K562 (cell line): ENCODE data around the gene ABAT. TPM values are rescaled to one million over a fixed set of nuclear protein-coding genes. Genes with fewer than 3 reads are reported as not detected.

Experiments
- ATAC-seq: fragments of 200-7000 bp; cut with Tn5 transposase; 3 replicates; pipeline ENCODE4 v1.9.1; 2020; ENCODE audit warnings: moderate library complexity
- BruUV-seq: library from RNA; stranded (reverse); fragments of 400-500 nt; replicated peaks from 2 replicates; lab custom pipeline; 2021; lab: Mats Ljungman, UMichigan
- CTCF ChIA-PET: fragments of 300-600 bp; formaldehyde crosslinking; extraction: SDS; loops from one replicate; lab custom pipeline; 2021; ENCODE audit warnings: low intra/inter-chr PET ratio; lab: Yijun Ruan, JAX
- POLR2A ChIA-PET: fragments of 300-600, 350-650 bp; sonication (Branson Sonifier 250); formaldehyde crosslinking; extraction: SDS; loops from one replicate; lab custom pipeline; 2021; ENCODE audit warnings: antibody characterized with exemption, inconsistent platforms; lab: Yijun Ruan, JAX
- DNase-seq, 4 experiments: peaks; one replicate each; pipeline versions ENCODE4 v3.0.0 to v3.0.0-alpha.2; 2011 to 2018; ENCODE audit warnings: low spot score in 3 of 4, mixed read lengths in 3 of 4; ENCODE audit errors: extremely low read depth in 1 of 4
- FAIRE-seq: peaks from 2 replicates; lab custom pipeline; 2011; peaks lifted over from hg19 to GRCh38; lab: Jason Lieb, UNC
- H2AFZ ChIP-seq: 2 replicates; pipeline ENCODE4 v1.6.0; 2011; ENCODE audit warnings: low read depth, low read length, control low read depth, inconsistent platforms
- H3K27ac ChIP-seq: fragments of 200-600 bp; 3 replicates; pipeline ENCODE4 v1.8.0; 2011; ENCODE audit warnings: low read depth, mild to moderate bottlenecking, control low read depth, inconsistent platforms, low read length, moderate library complexity, mixed read lengths; ENCODE audit errors: extremely low read depth
- H3K27me3 ChIP-seq, 2 experiments: fragments of 300-600 bp in 1 of 2; 2 replicates in 1 of 2; 3 replicates in 1 of 2; pipeline versions ENCODE4 v1.6.0 to v1.8.0; 2011; ENCODE audit warnings: inconsistent platforms in 2 of 2, low read length in 2 of 2, mild to moderate bottlenecking in 1 of 2, mixed read lengths in 1 of 2, moderate library complexity in 1 of 2; ENCODE audit not compliant: control insufficient read depth in 2 of 2, insufficient read depth in 2 of 2
- H3K36me3 ChIP-seq: fragments of 300-600 bp; 3 replicates; pipeline ENCODE4 v1.8.0; 2011; ENCODE audit warnings: mild to moderate bottlenecking, low read length, inconsistent platforms; ENCODE audit not compliant: control insufficient read depth, insufficient read depth
- H3K4me1 ChIP-seq, 2 experiments: fragments of 200-600 bp in 1 of 2; replicated peaks in 1 of 2; 2 replicates in 1 of 2; 3 replicates in 1 of 2; pipeline versions ENCODE4 v1.5.1 to v1.8.0; 2011; ENCODE audit warnings: inconsistent platforms in 2 of 2, low read length in 2 of 2, mild to moderate bottlenecking in 1 of 2, mixed read lengths in 1 of 2, moderate library complexity in 1 of 2; ENCODE audit not compliant: control insufficient read depth in 2 of 2, insufficient read depth in 2 of 2
- H3K4me2 ChIP-seq: 2 replicates; pipeline ENCODE4 v1.6.1; 2011; ENCODE audit warnings: low read length, control low read depth, inconsistent platforms, mixed read lengths; ENCODE audit not compliant: insufficient read depth
- H3K4me3 ChIP-seq: fragments of 200-600 bp; sonication (generic), shearing (Covaris generic); 2 replicates; pipeline ENCODE4 v1.5.1; 2016; ENCODE audit warnings: control low read depth, inconsistent platforms
- H3K79me2 ChIP-seq: fragments of 200-600 bp; 3 replicates; pipeline ENCODE4 v1.8.0; 2011; ENCODE audit warnings: low read length, inconsistent platforms; ENCODE audit not compliant: control insufficient read depth, insufficient read depth
- H3K9ac ChIP-seq, 2 experiments: 2 replicates each; pipeline versions ENCODE4 v1.6.0 to v1.6.1; 2011; ENCODE audit warnings: low read depth in 2 of 2, low read length in 2 of 2, control low read depth in 1 of 2, inconsistent platforms in 1 of 2, mild to moderate bottlenecking in 1 of 2, mixed read lengths in 1 of 2; ENCODE audit not compliant: insufficient read depth in 1 of 2
- H3K9me1 ChIP-seq: one replicate; pipeline ENCODE4 v1.6.0; 2011; ENCODE audit warnings: inconsistent platforms, mild to moderate bottlenecking, low read length, moderate library complexity; ENCODE audit not compliant: control insufficient read depth, insufficient read depth
- H3K9me3 ChIP-seq: replicated peaks from 2 replicates; pipeline ENCODE4 v1.5.1; 2011; ENCODE audit warnings: low read depth, low read length, inconsistent platforms; ENCODE audit not compliant: control insufficient read depth, insufficient read depth
- H4K20me1 ChIP-seq: replicated peaks from 2 replicates; pipeline ENCODE4 v1.6.1; 2011; ENCODE audit warnings: low read length, inconsistent platforms, mixed read lengths; ENCODE audit not compliant: control insufficient read depth, insufficient read depth
- CLOCK ChIP-seq: fragments of 250-450 bp; sonication (Bioruptor Pico); IDR thresholded peaks from 2 replicates; pipeline ENCODE4 v1.4.0; 2020; ENCODE audit warnings: mild to moderate bottlenecking, moderate library complexity, borderline replicate concordance
- GATAD2B ChIP-seq: fragments of 450-650 bp; IDR thresholded peaks from 2 replicates; pipeline ENCODE4 v1.6.1; 2017; ENCODE audit warnings: mild to moderate bottlenecking, borderline replicate concordance
- RBFOX2 ChIP-seq: fragments of 200-400 bp; formaldehyde crosslinking; IDR thresholded peaks from 2 replicates; pipeline ENCODE4 v1.6.1; 2017; ENCODE audit warnings: low read depth, mild to moderate bottlenecking, low read length, moderate library complexity
- WGBS: fragments of 100-300 bp; shearing (Covaris generic); methylation state at CpG from one replicate; pipeline ENCODE4 v1.1.6; 2016; ENCODE audit warnings: low coverage, mixed read lengths; ENCODE audit not compliant: insufficient coverage; ENCODE audit errors: missing lambda C conversion rate; 5-methylcytosine and 5-hydroxymethylcytosine counted together
- in situ Hi-C: fragments of 300-500 bp; cut with MboI; formaldehyde crosslinking; loops from 4 replicates; pipeline ENCODE4 v1.15.0; 2018; ENCODE audit warnings: inconsistent platforms, mixed read lengths
- intact Hi-C: fragments of 100-400 bp; cut with micrococcal nuclease; formaldehyde crosslinking; loops from 2 replicates; pipeline ENCODE4 v1.14.2; 2022
- polyA plus RNA-seq, 8 experiments: library from polyadenylated mRNA; depleted of rRNA in 4 of 8; stranded (reverse) in 5 of 8; unstranded in 3 of 8; fragments of >200 nt; fragmentation: Nextera tagmentation in 2 of 8; fragmentation: Illumina TruSeq in 1 of 8; extraction: Ambion mirVana in 2 of 8; extraction: Trizol in 1 of 8; gene quantifications; 2 replicates each; pipeline versions ENCODE4 v1.2.1 to v1.2.3, GENCODE V29; 2011 to 2014; ENCODE audit warnings: inconsistent platforms in 1 of 8, missing spikeins in 1 of 8
- total RNA-seq, 7 experiments: library from RNA; depleted of rRNA in 6 of 7; stranded (reverse); fragments of >200 nt in 6 of 7; fragmentation: Illumina TruSeq in 2 of 7; extraction: Trizol in 2 of 7; gene quantifications; 2 replicates each; pipeline versions ENCODE4 v1.2.1 to v1.2.3, GENCODE V29; 2011 to 2021; ENCODE audit warnings: low replicate concordance in 1 of 7

ABAT gene
- total and polyA plus RNA-seq, 9 of the 15 experiments (the other 6 are each of a cell fraction or from before 2014, with no cell fraction given): 0.01 to 0.49 (median 0.10) TPM

DNA sequence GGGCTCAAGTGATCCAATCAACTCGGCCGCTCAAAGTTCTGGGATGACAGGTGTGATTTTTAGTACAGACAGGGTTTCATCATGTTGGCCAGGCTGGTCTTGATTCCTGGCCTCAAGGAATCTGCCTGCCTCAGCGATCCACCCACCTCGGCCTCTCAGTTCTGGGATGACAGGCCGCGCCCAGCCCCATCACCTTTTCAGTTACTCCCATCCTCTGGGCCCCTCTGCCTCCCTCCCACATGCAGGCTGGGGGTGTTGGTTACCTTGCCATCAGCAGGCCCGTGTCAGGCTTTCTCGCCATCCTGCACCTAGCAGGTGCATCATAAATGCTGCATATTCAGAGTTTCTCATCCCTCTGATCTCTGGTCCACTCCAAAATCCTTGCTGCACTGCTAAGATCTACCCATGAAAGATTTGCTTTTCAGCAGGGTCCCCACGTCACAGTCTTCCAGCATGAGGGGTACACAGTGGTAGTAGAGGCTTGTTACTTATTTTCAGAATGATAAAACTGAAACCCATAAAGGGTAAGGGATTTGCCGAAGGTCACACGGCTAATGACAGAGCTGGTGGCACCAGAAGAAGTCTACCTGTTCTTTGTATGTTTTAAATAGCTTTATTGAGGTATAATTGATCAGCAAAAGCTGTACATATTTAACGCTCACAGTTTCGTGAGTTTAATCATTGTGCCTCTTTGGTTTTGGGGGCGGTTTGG, 139.8 kb downstream of the ABAT start:
- H3K27me3 ChIP-seq: no peaks in the 10 kb centered on the region
- 90% methylated on average over 14 of the region's 14 CpGs for WGBS
- in situ Hi-C loops: no loop called here
- no peaks in the 10 kb centered on the region for H3K9me1 ChIP-seq
- H3K79me2 ChIP-seq: no peaks in the 10 kb centered on the region; the same call in 2 of the 3 replicates
- TF ChIP-seq GATAD2B: no peak
- peak; percentile 21; the same call in 1 of the 2 replicates for TF ChIP-seq RBFOX2
- H4K20me1 ChIP-seq: no peaks in the 10 kb centered on the region; the same call in 1 of the 2 replicates
- peaks cover 96% of the 10 kb centered on the region for H3K36me3 ChIP-seq
- intact Hi-C loops: no loop called here
- H3K4me2 ChIP-seq: no peak overlapping the region
- no peak overlapping the region for H3K27ac ChIP-seq
- DNase-seq: no peak
- no peak overlapping the region for H3K4me3 ChIP-seq
- ATAC-seq: no peak
- H3K4me1 ChIP-seq: no peaks in the 10 kb centered on the region
- POLR2A ChIA-PET: interaction anchor here (0.8 kb wide), 1 partner anchor 8 kb away, joined by 3 read pairs; no protein-coding TSS in a partner anchor
- no peak for FAIRE-seq
- CTCF ChIA-PET: interaction anchor here (0.7 kb wide), 1 partner anchor 12 kb away, joined by 3 read pairs; no protein-coding TSS in a partner anchor
- no peaks in the 10 kb centered on the region for H3K9me3 ChIP-seq
- BruUV-seq: no TSS peak
- H2AFZ ChIP-seq: no peak overlapping the region
- no peak overlapping the region for H3K9ac ChIP-seq

DNA sequence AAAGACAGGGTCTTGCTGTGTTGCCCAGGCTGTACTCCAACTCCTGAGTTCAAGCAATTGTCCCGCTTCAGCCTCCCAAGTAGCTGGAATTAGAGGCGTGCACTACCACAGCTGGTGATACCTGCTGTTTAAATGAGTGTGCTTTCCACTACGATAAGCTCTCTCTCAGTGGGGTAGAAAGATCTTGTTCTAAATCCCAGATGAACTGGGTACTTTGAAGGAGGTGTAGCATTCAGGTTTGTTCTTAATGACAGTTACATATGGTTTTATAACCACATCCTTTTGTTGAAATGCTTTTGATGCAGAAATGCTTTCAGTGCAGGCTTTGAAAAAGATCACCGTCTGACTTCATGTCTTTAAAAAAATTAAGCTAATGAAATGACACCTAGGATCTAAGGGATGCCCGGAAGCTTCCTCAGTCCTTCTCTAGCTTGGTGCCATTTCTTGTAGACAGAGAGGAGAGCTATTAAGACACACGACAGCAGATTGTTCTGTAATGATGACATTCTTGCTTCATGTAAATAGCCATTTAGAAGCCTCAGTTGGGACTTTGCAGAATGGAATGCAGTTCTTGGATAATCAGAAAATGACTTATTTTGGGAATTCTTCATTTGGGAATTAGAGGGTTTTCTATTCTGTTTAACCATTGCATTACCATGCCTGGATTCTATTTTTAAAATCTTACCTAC, 142.7 kb downstream of the ABAT start:
- peaks cover 94% of the 10 kb centered on the region for H3K36me3 ChIP-seq
- CTCF ChIA-PET: no interaction called here
- no peak overlapping the region for H3K4me3 ChIP-seq
- no peaks in the 10 kb centered on the region for H3K4me1 ChIP-seq
- FAIRE-seq: peak; percentile 15
- no peak for DNase-seq
- H4K20me1 ChIP-seq: no peaks in the 10 kb centered on the region
- in situ Hi-C loops: no loop called here
- no peaks in the 10 kb centered on the region for H3K9me3 ChIP-seq
- POLR2A ChIA-PET: interaction anchor here (0.7 to 2.0 kb wide), 8 partner anchors 9 to 161 kb away, joined by 3 to 7 read pairs (median 4); no protein-coding TSS in a partner anchor
- no peaks in the 10 kb centered on the region; the same call in 2 of the 3 replicates for H3K79me2 ChIP-seq
- no peaks in the 10 kb centered on the region for H3K9me1 ChIP-seq
- no peak overlapping the region for H3K9ac ChIP-seq
- intact Hi-C loops: no loop called here
- no peak overlapping the region for H2AFZ ChIP-seq
- no peak for TF ChIP-seq CLOCK
- BruUV-seq: no TSS peak
- no peak overlapping the region for H3K27ac ChIP-seq
- no peak overlapping the region for H3K4me2 ChIP-seq
- ATAC-seq: no peak
- 83% methylated on average over 6 of the region's 6 CpGs for WGBS
- no peaks in the 10 kb centered on the region for H3K27me3 ChIP-seq
